HCT116 (cell line): Measurements from ENCODE around the gene ARL4A. TPM values are rescaled to one million over a fixed set of nuclear protein-coding genes. Genes with fewer than 3 reads are reported as not detected.

ENCODE experiments used
- ATAC-seq: fragments of 200-7000 bp; cut with Tn5 transposase; 2 replicates; pipeline ENCODE4 v1.9.1; 2020; ENCODE audit warnings: mild to moderate bottlenecking, moderate library complexity
- BruUV-seq: library from RNA; stranded (reverse); fragments of 400-500 nt; replicated peaks from 2 replicates; lab custom pipeline; 2021; lab: Mats Ljungman, UMichigan
- CTCF ChIA-PET: fragments of 300-600 bp; sonication (Branson Sonifier 250); formaldehyde crosslinking; loops from one replicate; lab custom pipeline; 2021; ENCODE audit warnings: antibody characterized with exemption; lab: Charles Lee
- POLR2A ChIA-PET: fragments of 300-600, 350-600 bp; sonication (Branson Sonifier 250); formaldehyde crosslinking; loops from one replicate; lab custom pipeline; 2021; ENCODE audit warnings: antibody characterized with exemption; lab: Charles Lee
- RAD21 ChIA-PET, 2 experiments: fragments of 300-600 bp; sonication (Branson Sonifier 250); formaldehyde crosslinking; loops; one replicate each; lab custom pipeline; 2023; ENCODE audit warnings: low total read pairs in 2 of 2; ENCODE audit not compliant: uncharacterized antibody in 2 of 2, unreplicated experiment in 2 of 2, low non-redundant PET in 1 of 2; lab: Charles Lee
- DNase-seq: peaks from one replicate; pipeline ENCODE4 v3.0.0-alpha.2; 2010; ENCODE audit warnings: low read depth, low spot score
- H2AFZ ChIP-seq: fragments of 200-600 bp; shearing (Covaris generic), sonication (generic); 2 replicates; pipeline ENCODE4 v1.6.1; 2017; ENCODE audit warnings: low read depth, mixed run types, mixed read lengths, antibody characterized with exemption, low read length; ENCODE audit not compliant: poor library complexity, severe bottlenecking
- H3K27ac ChIP-seq: 2 replicates; pipeline ENCODE4 v1.5.1; 2012; ENCODE audit warnings: low read depth, low read length
- H3K27me3 ChIP-seq: fragments of 200-600 bp; sonication (generic); 2 replicates; pipeline ENCODE4 v1.6.1; 2016; ENCODE audit warnings: mixed run types, low read length, mixed read lengths; ENCODE audit not compliant: insufficient read depth
- H3K36me3 ChIP-seq, 2 experiments: fragments of 200-500 bp in 1 of 2; fragments of 200-600 bp in 1 of 2; sonication (Bioruptor generic) in 1 of 2; sonication (generic) in 1 of 2; 2 replicates each; pipeline versions ENCODE4 v1.5.1 to v1.6.1; 2014 to 2016; ENCODE audit warnings: low read length in 2 of 2, inconsistent platforms in 1 of 2, mixed read lengths in 1 of 2, mixed run types in 1 of 2; ENCODE audit not compliant: insufficient read depth in 2 of 2, control insufficient read depth in 1 of 2
- H3K4me1 ChIP-seq, 2 experiments: fragments of 200-600 bp in 1 of 2; sonication (generic) in 1 of 2; 2 replicates each; pipeline versions ENCODE4 v1.5.1 to v1.6.1; 2012 to 2017; ENCODE audit warnings: low read length in 2 of 2, inconsistent platforms in 1 of 2, mild to moderate bottlenecking in 1 of 2, mixed read lengths in 1 of 2, mixed run types in 1 of 2, moderate library complexity in 1 of 2; ENCODE audit not compliant: insufficient read depth in 2 of 2, control insufficient read depth in 1 of 2
- H3K4me2 ChIP-seq: fragments of 200-600 bp; sonication (generic); 2 replicates; pipeline ENCODE4 v1.6.1; 2017; ENCODE audit warnings: mixed run types, low read length, mixed read lengths
- H3K4me3 ChIP-seq, 2 experiments: fragments of 200-600 bp in 1 of 2; sonication (generic) in 1 of 2; replicated peaks in 1 of 2; 2 replicates each; pipeline ENCODE4 v1.5.1; 2011 to 2016; ENCODE audit warnings: low read length in 2 of 2, control low read depth in 1 of 2, low read depth in 1 of 2, mild to moderate bottlenecking in 1 of 2, mixed read lengths in 1 of 2, mixed run types in 1 of 2
- H3K79me2 ChIP-seq: fragments of 200-600 bp; sonication (generic); 2 replicates; pipeline ENCODE4 v1.6.1; 2017; ENCODE audit warnings: mild to moderate bottlenecking, mixed run types, low read length, moderate library complexity, mixed read lengths; ENCODE audit not compliant: insufficient read depth
- H3K9ac ChIP-seq: fragments of 200-600 bp; sonication (generic); 2 replicates; pipeline ENCODE4 v1.6.1; 2016; ENCODE audit warnings: low read length, mixed read lengths
- H3K9me2 ChIP-seq: fragments of 200-600 bp; sonication (generic), shearing (Covaris generic); 2 replicates; pipeline ENCODE4 v1.6.1; 2017; ENCODE audit warnings: mixed run types, mild to moderate bottlenecking, moderate library complexity; ENCODE audit not compliant: insufficient read depth
- H3K9me3 ChIP-seq, 2 experiments: fragments of 200-500 bp in 1 of 2; fragments of 200-600 bp in 1 of 2; sonication (Bioruptor generic) in 1 of 2; sonication (generic) in 1 of 2; 2 replicates each; pipeline ENCODE4 v1.6.1; 2014 to 2017; ENCODE audit warnings: low read length in 2 of 2, mixed read lengths in 2 of 2, inconsistent platforms in 1 of 2, low read depth in 1 of 2, mild to moderate bottlenecking in 1 of 2, mixed run types in 1 of 2, moderate library complexity in 1 of 2; ENCODE audit not compliant: control insufficient read depth in 1 of 2, insufficient read depth in 1 of 2
- H4K20me1 ChIP-seq: fragments of 200-600 bp; sonication (generic), shearing (Covaris generic); 2 replicates; pipeline ENCODE4 v1.6.1; 2017; ENCODE audit warnings: mixed run types, mild to moderate bottlenecking, moderate library complexity; ENCODE audit not compliant: insufficient read depth
- ELF1 ChIP-seq: IDR thresholded peaks from 2 replicates; pipeline ENCODE4 v1.6.1; 2012; ENCODE audit warnings: low read depth, borderline replicate concordance
- FOSL1 ChIP-seq: IDR thresholded peaks from 2 replicates; pipeline ENCODE4 v1.6.1; 2012; ENCODE audit warnings: low read depth
- POLR2AphosphoS5 ChIP-seq: IDR thresholded peaks from 2 replicates; pipeline ENCODE4 v1.6.1; 2011; ENCODE audit warnings: mild to moderate bottlenecking, low read depth, low read length, moderate library complexity
- RAD21 ChIP-seq: IDR thresholded peaks from 2 replicates; pipeline ENCODE4 v1.6.1; 2012; ENCODE audit warnings: low read depth, mild to moderate bottlenecking
- SIN3A ChIP-seq: IDR thresholded peaks from 2 replicates; pipeline ENCODE4 v1.6.1; 2012; ENCODE audit warnings: low read depth
- SRF ChIP-seq: IDR thresholded peaks from 2 replicates; pipeline ENCODE4 v1.6.1; 2012; ENCODE audit warnings: low read depth
- ZFX ChIP-seq: fragments of 450-650 bp; IDR thresholded peaks from 2 replicates; pipeline ENCODE4 v1.6.1; 2017
- intact Hi-C: fragments of 100-400 bp; cut with micrococcal nuclease; formaldehyde crosslinking; loops from 2 replicates; pipeline ENCODE4 v1.10.0; 2022
- total RNA-seq: library from RNA; stranded (reverse); gene quantifications from one replicate; pipeline ENCODE4 v1.2.1, GENCODE V29; 2021; ENCODE audit not compliant: unreplicated experiment
- TF ChIP-seq, protein P1 (sequence below), 3 experiments: fragments of 200-600 bp in 1 of 3; sonication (generic) in 1 of 3; IDR thresholded peaks in 2 of 3; conservative IDR thresholded peaks in 1 of 3; 2 replicates each; pipeline ENCODE4 v1.5.1; 2012 to 2017; ENCODE audit warnings: low read depth in 2 of 3, low read length in 2 of 3, antibody characterized with exemption in 1 of 3, borderline replicate concordance in 1 of 3, control low read depth in 1 of 3, mild to moderate bottlenecking in 1 of 3, mixed read lengths in 1 of 3, mixed run types in 1 of 3, moderate library complexity in 1 of 3; ENCODE audit not compliant: insufficient read depth in 1 of 3

ARL4A gene
- total RNA-seq, 1 experiment from 2014 or later: 44.6 TPM

GRCh38 chr7:12686891-12687717, at the start of gene ARL4A (continued):
- TF ChIP-seq, protein P1, sequence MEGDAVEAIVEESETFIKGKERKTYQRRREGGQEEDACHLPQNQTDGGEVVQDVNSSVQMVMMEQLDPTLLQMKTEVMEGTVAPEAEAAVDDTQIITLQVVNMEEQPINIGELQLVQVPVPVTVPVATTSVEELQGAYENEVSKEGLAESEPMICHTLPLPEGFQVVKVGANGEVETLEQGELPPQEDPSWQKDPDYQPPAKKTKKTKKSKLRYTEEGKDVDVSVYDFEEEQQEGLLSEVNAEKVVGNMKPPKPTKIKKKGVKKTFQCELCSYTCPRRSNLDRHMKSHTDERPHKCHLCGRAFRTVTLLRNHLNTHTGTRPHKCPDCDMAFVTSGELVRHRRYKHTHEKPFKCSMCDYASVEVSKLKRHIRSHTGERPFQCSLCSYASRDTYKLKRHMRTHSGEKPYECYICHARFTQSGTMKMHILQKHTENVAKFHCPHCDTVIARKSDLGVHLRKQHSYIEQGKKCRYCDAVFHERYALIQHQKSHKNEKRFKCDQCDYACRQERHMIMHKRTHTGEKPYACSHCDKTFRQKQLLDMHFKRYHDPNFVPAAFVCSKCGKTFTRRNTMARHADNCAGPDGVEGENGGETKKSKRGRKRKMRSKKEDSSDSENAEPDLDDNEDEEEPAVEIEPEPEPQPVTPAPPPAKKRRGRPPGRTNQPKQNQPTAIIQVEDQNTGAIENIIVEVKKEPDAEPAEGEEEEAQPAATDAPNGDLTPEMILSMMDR (IDR thresholded peaks at IDR 0.05 in 2 of 3, conservative IDR thresholded peaks at IDR 0.05 in 1 of 3; ENCODE audit: borderline replicate concordance in 1 of 3, insufficient read depth in 1 of 3, low read depth in 2 of 3, low read length in 2 of 3): peak in 2 of 3 experiments; percentile 8 to 71; a peak in 3 of 6 replicates
- TF ChIP-seq POLR2AphosphoS5 (peak; percentile 99), RAD21 (peak; percentile 94), ZFX (peak; percentile 57; the same call in 1 of the 2 replicates), SIN3A (peak; percentile 67), ELF1 (no peak), SRF (no peak)

DNA sequence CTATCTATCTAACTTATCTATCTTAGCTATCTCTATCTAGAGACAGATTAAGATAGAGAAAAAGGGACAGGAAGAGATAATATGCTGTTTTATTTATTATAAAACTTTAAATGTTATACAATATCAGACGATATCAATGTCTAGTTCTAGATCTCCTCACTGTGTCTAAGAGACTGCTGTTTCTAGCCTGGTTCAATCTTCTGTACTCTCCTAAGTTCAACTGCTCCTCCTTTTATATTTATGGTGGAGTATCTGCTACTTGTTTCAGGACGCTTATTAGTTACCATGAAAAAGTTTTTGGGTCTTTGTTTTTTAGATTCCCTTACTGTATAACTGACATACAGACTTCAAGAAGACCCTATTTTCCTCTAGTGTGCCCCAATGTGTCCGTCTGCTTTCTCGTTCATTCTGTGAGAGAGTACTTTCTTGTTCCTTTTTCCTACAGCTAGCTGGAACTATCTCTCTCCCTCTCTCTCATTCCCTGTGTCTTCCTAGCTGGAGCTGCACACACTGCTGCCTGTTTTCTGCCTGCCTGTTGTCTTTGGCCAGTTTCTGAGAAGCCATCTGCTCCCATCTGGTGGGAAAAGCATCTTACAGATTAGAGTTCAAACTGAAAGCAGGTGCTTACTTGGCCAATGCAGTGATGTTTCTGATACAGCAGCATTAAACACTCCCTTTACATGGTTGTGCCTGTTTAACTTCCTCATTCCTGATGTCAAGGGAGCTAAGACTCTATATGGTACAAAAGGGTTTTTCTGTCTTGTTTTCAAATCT, 49.4 kb upstream of the ARL4A start:
- RAD21 ChIA-PET: no interaction called here
- no TSS peak for BruUV-seq
- Histone ChIP-seq H3K4me2 (0 out of 2 replicates have a peak overlapping the region, but pooled peaks have one; percentile 23), H3K9ac (no peak overlapping the region), H3K79me2 (no peaks in the 10 kb centered on the region)
- intact Hi-C loops: loop anchor here (1.0 kb wide), 1 partner anchor 625 kb away; no protein-coding TSS in a partner anchor
- TF ChIP-seq RAD21 (no peak), FOSL1 (no peak)
- TF ChIP-seq, all 23 proteins: peak for 0
- Histone ChIP-seq H3K36me3 (no peaks in the 10 kb centered on the region), H3K27ac (no peak overlapping the region), H3K4me3 (no peak overlapping the region), H3K4me1 (peaks cover 0 to 7% of the 10 kb centered on the region in 2 experiments; a peak in 2 of 4 replicates), H2AFZ (peak overlapping the region; percentile 76), H3K9me3 (no peaks in the 10 kb centered on the region), H4K20me1 (no peaks in the 10 kb centered on the region), H3K9me2 (no peaks in the 10 kb centered on the region), H3K27me3 (no peaks in the 10 kb centered on the region)
- DNase-seq (no peak), ATAC-seq (0 out of 2 replicates have a peak, but pooled peaks have one; percentile 20)
- ChIA-PET CTCF (interaction anchor here (1.0 to 3.1 kb wide), 6 partner anchors 10 to 625 kb away, joined by 3 to 16 read pairs (median 4); no protein-coding TSS in a partner anchor), POLR2A (no interaction called here)
